ENCODE measurements around the gene ENOX1. TPM values are rescaled to one million over a fixed set of nuclear protein-coding genes. Genes with fewer than 3 reads are reported as not detected.
A peak's percentile ranks its signal among the peaks of the same experiment; 100 is the strongest.

The ENOX1 gene
- total and polyA plus RNA-seq, 7 donors: 0.34 to 7.1 (median 1.1) TPM

DNA sequence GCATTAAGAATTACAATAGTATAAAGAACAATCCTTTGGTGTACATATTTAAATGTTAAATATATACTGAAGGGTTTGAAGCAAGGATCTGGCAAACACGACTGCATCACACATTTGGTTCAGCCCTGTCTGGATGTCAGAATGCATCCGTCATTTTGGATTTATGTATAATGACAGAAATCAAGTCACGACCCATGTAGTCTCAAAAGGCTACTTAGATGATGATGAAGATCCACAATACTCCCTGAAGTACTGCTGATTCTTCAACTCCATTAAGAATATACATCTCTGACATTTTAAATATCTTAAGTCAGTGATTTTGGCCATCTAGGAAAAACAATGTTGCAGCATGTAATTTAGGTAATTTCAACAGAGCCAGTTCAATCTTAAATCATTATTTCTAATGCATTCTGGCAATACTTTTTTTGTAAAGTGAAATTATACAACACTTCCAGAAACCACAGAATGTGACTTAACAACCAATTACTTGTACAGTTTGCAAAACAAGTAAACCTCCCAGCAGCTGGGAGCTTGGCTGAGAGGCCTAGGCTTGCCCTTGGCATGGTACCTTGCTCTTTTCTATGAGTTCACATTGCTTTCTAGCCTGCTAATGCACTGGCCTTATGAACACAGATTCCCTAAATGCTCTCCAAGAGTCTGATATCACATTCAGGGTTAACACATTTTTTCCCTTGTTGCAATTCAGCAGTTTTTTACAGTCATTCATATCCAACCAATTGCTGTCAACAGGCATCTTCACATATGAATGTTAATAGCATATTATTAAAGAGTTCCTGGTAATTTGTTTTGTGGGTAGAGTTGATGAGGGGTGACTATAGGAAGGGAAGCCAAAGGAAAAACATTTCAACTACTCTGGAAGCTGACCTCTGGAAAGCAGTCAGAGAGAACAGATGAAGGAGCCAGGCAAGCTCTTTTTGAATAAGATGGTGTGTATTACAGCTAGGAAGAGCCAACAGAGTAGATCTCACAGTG lies 175.2 kb downstream of the ENOX1 start:
- WGBS, 3 donors: 20 to 32% (median 24%) methylated on average over 3 of the region's 3 CpGs
- Histone ChIP-seq H3K36me3 (ENCODE audit: insufficient read depth in 1 of 2, low read depth in 1 of 2) (no peaks in the 10 kb centered on the region), H3K27me3 (ENCODE audit: insufficient read depth in 3 of 3, low read length in 2 of 3) (no peaks in the 10 kb centered on the region), H3K9me3 (no peaks in the 10 kb centered on the region), H3K27ac (peak overlapping the region; percentile 47), H3K4me1 (peaks cover 43% of the 10 kb centered on the region), H3K4me3 (no peak overlapping the region)
- intact Hi-C loops (cut with DNase I): no loop called here
- peak in 2 of 4 donors; percentile 54 to 63 for ATAC-seq
- TF ChIP-seq, protein P1, sequence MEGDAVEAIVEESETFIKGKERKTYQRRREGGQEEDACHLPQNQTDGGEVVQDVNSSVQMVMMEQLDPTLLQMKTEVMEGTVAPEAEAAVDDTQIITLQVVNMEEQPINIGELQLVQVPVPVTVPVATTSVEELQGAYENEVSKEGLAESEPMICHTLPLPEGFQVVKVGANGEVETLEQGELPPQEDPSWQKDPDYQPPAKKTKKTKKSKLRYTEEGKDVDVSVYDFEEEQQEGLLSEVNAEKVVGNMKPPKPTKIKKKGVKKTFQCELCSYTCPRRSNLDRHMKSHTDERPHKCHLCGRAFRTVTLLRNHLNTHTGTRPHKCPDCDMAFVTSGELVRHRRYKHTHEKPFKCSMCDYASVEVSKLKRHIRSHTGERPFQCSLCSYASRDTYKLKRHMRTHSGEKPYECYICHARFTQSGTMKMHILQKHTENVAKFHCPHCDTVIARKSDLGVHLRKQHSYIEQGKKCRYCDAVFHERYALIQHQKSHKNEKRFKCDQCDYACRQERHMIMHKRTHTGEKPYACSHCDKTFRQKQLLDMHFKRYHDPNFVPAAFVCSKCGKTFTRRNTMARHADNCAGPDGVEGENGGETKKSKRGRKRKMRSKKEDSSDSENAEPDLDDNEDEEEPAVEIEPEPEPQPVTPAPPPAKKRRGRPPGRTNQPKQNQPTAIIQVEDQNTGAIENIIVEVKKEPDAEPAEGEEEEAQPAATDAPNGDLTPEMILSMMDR (IDR thresholded peaks at IDR 0.05): no peak
- DNase-seq: no peak

GRCh38 chr13:43608400-43609137 lies 178.2 kb downstream of the ENOX1 start:
- no peak for DNase-seq
- peaks cover 43% of the 10 kb centered on the region for H3K4me1 ChIP-seq

DNA sequence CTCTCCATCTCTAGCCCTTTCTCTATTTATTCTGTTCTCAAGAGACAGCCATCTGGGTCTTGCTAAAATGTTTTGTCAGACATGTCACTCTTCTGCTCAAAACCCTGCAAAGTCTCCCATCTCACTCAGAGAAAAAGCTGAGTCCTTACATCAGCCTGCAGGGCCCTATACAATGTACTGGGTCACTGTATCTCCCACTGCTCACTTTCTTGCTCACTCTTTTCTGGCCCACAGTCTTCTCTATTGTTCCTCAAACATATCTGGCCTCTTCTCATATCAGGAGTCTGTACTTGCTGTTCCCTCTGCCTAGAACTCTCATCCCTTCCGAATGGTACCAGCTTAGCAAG lies 189.2 kb downstream of the ENOX1 start:
- WGBS, 3 donors: 86 to 100% (median 92%) methylated on average over 1 of the region's 1 CpG

More at GRCh38 chr13:43608400-43609137, 178.2 kb downstream of the ENOX1 start:
- intact Hi-C loops (cut with DNase I): no loop called here
- Histone ChIP-seq H3K9me3 (peaks cover 10% of the 10 kb centered on the region), H3K27ac (peak overlapping the region; percentile 53), H3K36me3 (ENCODE audit: insufficient read depth in 1 of 2, low read depth in 1 of 2) (no peaks in the 10 kb centered on the region), H3K4me3 (no peak overlapping the region), H3K27me3 (ENCODE audit: insufficient read depth in 3 of 3, low read length in 2 of 3) (no peaks in the 10 kb centered on the region)
- 41 to 44% (median 41%) methylated on average over 6 of the region's 6 CpGs for WGBS, 3 donors
- TF ChIP-seq, protein P1 (IDR thresholded peaks at IDR 0.05): no peak
- peak; percentile 87 to 95 (median 91) for ATAC-seq

GRCh38 chr13:43596924-43597598 lies 189.7 kb downstream of the ENOX1 start:
- Histone ChIP-seq H3K27ac (no peak overlapping the region), H3K27me3 (ENCODE audit: insufficient read depth in 3 of 3, low read length in 2 of 3) (no peaks in the 10 kb centered on the region), H3K4me3 (no peak overlapping the region), H3K4me1 (no peaks in the 10 kb centered on the region), H3K36me3 (ENCODE audit: insufficient read depth in 1 of 2, low read depth in 1 of 2) (no peaks in the 10 kb centered on the region), H3K9me3 (no peaks in the 10 kb centered on the region)
- intact Hi-C loops (cut with DNase I): no loop called here
- DNase-seq (no peak), ATAC-seq (no peak)
- WGBS, 3 donors: 90 to 96% (median 92%) methylated on average over 7 of the region's 7 CpGs
- TF ChIP-seq, protein P1 (IDR thresholded peaks at IDR 0.05): no peak

More for the DNA sequence above, 189.2 kb downstream of the ENOX1 start:
- TF ChIP-seq, protein P1 (IDR thresholded peaks at IDR 0.05): no peak
- Histone ChIP-seq H3K27me3 (ENCODE audit: insufficient read depth in 3 of 3, low read length in 2 of 3) (no peaks in the 10 kb centered on the region), H3K4me3 (no peak overlapping the region), H3K4me1 (no peaks in the 10 kb centered on the region), H3K9me3 (no peaks in the 10 kb centered on the region), H3K27ac (no peak overlapping the region), H3K36me3 (ENCODE audit: insufficient read depth in 1 of 2, low read depth in 1 of 2) (no peaks in the 10 kb centered on the region)
- intact Hi-C loops (cut with DNase I): no loop called here
- no peak for DNase-seq
- ATAC-seq: no peak
